Measurements from ENCODE around the gene SLC9A3.

DNA sequence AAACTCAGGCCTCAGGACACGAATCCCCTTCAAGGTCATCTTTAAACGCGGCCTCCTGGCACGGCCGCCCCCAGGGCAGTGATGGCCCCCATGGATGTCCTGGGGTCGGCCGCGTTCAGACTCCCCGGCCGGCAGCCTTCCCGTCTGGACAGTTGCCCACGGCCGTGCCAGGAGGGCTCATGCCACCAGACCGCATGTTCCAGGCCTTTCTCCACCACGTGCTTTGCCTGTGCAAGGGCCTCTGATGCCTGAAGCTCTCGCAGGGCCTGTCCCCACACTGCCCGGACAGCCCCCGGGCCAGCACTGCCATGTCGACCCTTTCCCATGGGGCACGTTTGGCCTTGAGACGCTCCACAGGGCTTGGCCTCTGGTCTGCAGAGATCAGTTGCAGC is 34.6 kb downstream of the SLC9A3 start:
- no peak for TF ChIP-seq TAF1 (IDR thresholded peaks at IDR 0.05; ENCODE audit: low read depth, low read length)
- no peak for TF ChIP-seq POLR2AphosphoS5 (IDR thresholded peaks at IDR 0.05; ENCODE audit: low read depth, low read length)
- TF ChIP-seq SPI1 (IDR thresholded peaks at IDR 0.05; ENCODE audit: low read depth, low read length): no peak
